ENCODE data around the gene TMBIM6.
"Not testable (repeated sequence)": the region's sequence is repeated elsewhere in the genome, so short reads cannot be mapped to it uniquely, and the experiment has no call there.

The TMBIM6 gene

GRCh38 chr12:49730568-49731101, 10.7 kb upstream of the TMBIM6 start:
- Histone ChIP-seq H3K56ac (ENCODE audit: low read length) (no peak overlapping the region), H3K9ac (ENCODE audit: low read length) (no peak overlapping the region), H2BK120ac (ENCODE audit: low read depth, low read length) (no peak overlapping the region), H3K36me3 (ENCODE audit: control insufficient read depth, insufficient read depth, low read length) (no peaks in the 10 kb centered on the region), H3K18ac (ENCODE audit: low read length) (no peak overlapping the region), H3K4ac (ENCODE audit: low read depth, low read length) (no peak overlapping the region), H3K27me3 (ENCODE audit: insufficient read depth, low read length, poor library complexity) (no peaks in the 10 kb centered on the region), H3K23ac (ENCODE audit: low read length) (no peak overlapping the region), H4K8ac (ENCODE audit: low read depth, low read length) (no peak overlapping the region), H2BK5ac (ENCODE audit: low read length) (no peak overlapping the region), H3K27ac (ENCODE audit: low read depth, low read length) (no peak overlapping the region), H3K79me2 (ENCODE audit: control insufficient read depth, insufficient read depth, low read length) (no peaks in the 10 kb centered on the region), H3K4me2 (ENCODE audit: low read length) (no peak overlapping the region), H2AK5ac (ENCODE audit: low read length) (no peak overlapping the region), H2BK15ac (replicated peaks; ENCODE audit: low read depth) (no peak overlapping the region), H4K5ac (ENCODE audit: low read length) (no peak overlapping the region), H3K4me1 (ENCODE audit: control insufficient read depth, low read depth, low read length) (no peaks in the 10 kb centered on the region), H3K79me1 (ENCODE audit: low read length) (no peaks in the 10 kb centered on the region), H3K4me3 (ENCODE audit: low read length) (no peak overlapping the region)
- no peak for DNase-seq
- no CpG with 5 or more reads among the region's 3 CpGs for WGBS (ENCODE audit: extremely low coverage, insufficient coverage, low lambda C conversion rate)

GRCh38 chr12:49733219-49734017, 7.9 kb upstream of the TMBIM6 start:
- no peak overlapping the region for H3K27ac ChIP-seq (ENCODE audit: low read depth, low read length)
- H3K18ac ChIP-seq (ENCODE audit: low read length) = no peak overlapping the region
- peak; percentile 66 for DNase-seq
- no peak overlapping the region for H2BK120ac ChIP-seq (ENCODE audit: low read depth, low read length)
- H3K23ac ChIP-seq (ENCODE audit: low read length) = no peak overlapping the region
- no peak overlapping the region for H4K5ac ChIP-seq (ENCODE audit: low read length)
- no peak overlapping the region for H3K4me3 ChIP-seq (ENCODE audit: low read length)
- H2AK5ac ChIP-seq (ENCODE audit: low read length) = no peak overlapping the region
- H3K79me2 ChIP-seq (ENCODE audit: control insufficient read depth, insufficient read depth, low read length) = no peaks in the 10 kb centered on the region
- no peak overlapping the region for H3K9ac ChIP-seq (ENCODE audit: low read length)
- no peak overlapping the region for H3K4me2 ChIP-seq (ENCODE audit: low read length)
- no peaks in the 10 kb centered on the region for H3K79me1 ChIP-seq (ENCODE audit: low read length)
- WGBS (ENCODE audit: extremely low coverage, insufficient coverage, low lambda C conversion rate) = no CpG with 5 or more reads among the region's 10 CpGs
- no peak overlapping the region for H4K8ac ChIP-seq (ENCODE audit: low read depth, low read length)
- no peak overlapping the region for H3K4ac ChIP-seq (ENCODE audit: low read depth, low read length)
- H3K27me3 ChIP-seq (ENCODE audit: insufficient read depth, low read length, poor library complexity) = no peaks in the 10 kb centered on the region
- H2BK5ac ChIP-seq (ENCODE audit: low read length) = no peak overlapping the region
- H2BK15ac ChIP-seq (replicated peaks; ENCODE audit: low read depth) = no peak overlapping the region
- H3K56ac ChIP-seq (ENCODE audit: low read length) = no peak overlapping the region
- no peaks in the 10 kb centered on the region for H3K4me1 ChIP-seq (ENCODE audit: control insufficient read depth, low read depth, low read length)
- H3K36me3 ChIP-seq (ENCODE audit: control insufficient read depth, insufficient read depth, low read length) = no peaks in the 10 kb centered on the region

- not testable (repeated sequence) for H4K5ac ChIP-seq (ENCODE audit: low read length); H3K36me3 ChIP-seq (ENCODE audit: control insufficient read depth, insufficient read depth, low read length); H4K8ac ChIP-seq (ENCODE audit: low read depth, low read length); H3K79me2 ChIP-seq (ENCODE audit: control insufficient read depth, insufficient read depth, low read length); H3K23ac ChIP-seq (ENCODE audit: low read length); H3K27ac ChIP-seq (ENCODE audit: low read depth, low read length); H2AK5ac ChIP-seq (ENCODE audit: low read length); H3K56ac ChIP-seq (ENCODE audit: low read length); H3K4me1 ChIP-seq (ENCODE audit: control insufficient read depth, low read depth, low read length); H2BK15ac ChIP-seq (replicated peaks; ENCODE audit: low read depth); H3K4ac ChIP-seq (ENCODE audit: low read depth, low read length); H3K9ac ChIP-seq (ENCODE audit: low read length); DNase-seq; H3K18ac ChIP-seq (ENCODE audit: low read length); H2BK5ac ChIP-seq (ENCODE audit: low read length); H3K27me3 ChIP-seq (ENCODE audit: insufficient read depth, low read length, poor library complexity); H2BK120ac ChIP-seq (ENCODE audit: low read depth, low read length); H3K4me3 ChIP-seq (ENCODE audit: low read length); H3K4me2 ChIP-seq (ENCODE audit: low read length); H3K79me1 ChIP-seq (ENCODE audit: low read length)
- no CpG with 5 or more reads among the region's 7 CpGs for WGBS (ENCODE audit: extremely low coverage, insufficient coverage, low lambda C conversion rate)
Observed at GRCh38 chr12:49734900-49735299, 6.5 kb upstream of the TMBIM6 start.

GRCh38 chr12:49738721-49739120, 2.6 kb upstream of the TMBIM6 start:
- H3K4me1 ChIP-seq (ENCODE audit: control insufficient read depth, low read depth, low read length); H2BK15ac ChIP-seq (replicated peaks; ENCODE audit: low read depth); H3K4me3 ChIP-seq (ENCODE audit: low read length); H2AK5ac ChIP-seq (ENCODE audit: low read length); H3K9ac ChIP-seq (ENCODE audit: low read length); H3K4ac ChIP-seq (ENCODE audit: low read depth, low read length); H3K56ac ChIP-seq (ENCODE audit: low read length); H4K5ac ChIP-seq (ENCODE audit: low read length); H3K27me3 ChIP-seq (ENCODE audit: insufficient read depth, low read length, poor library complexity); H2BK120ac ChIP-seq (ENCODE audit: low read depth, low read length); H4K8ac ChIP-seq (ENCODE audit: low read depth, low read length); H3K23ac ChIP-seq (ENCODE audit: low read length); H2BK5ac ChIP-seq (ENCODE audit: low read length); H3K4me2 ChIP-seq (ENCODE audit: low read length); H3K27ac ChIP-seq (ENCODE audit: low read depth, low read length); H3K79me1 ChIP-seq (ENCODE audit: low read length); H3K36me3 ChIP-seq (ENCODE audit: control insufficient read depth, insufficient read depth, low read length); H3K18ac ChIP-seq (ENCODE audit: low read length); DNase-seq: not testable (repeated sequence)
- H3K79me2 ChIP-seq (ENCODE audit: control insufficient read depth, insufficient read depth, low read length) = peaks cover 20% of the 10 kb centered on the region
- no CpG with 5 or more reads among the region's 5 CpGs for WGBS (ENCODE audit: extremely low coverage, insufficient coverage, low lambda C conversion rate)

GRCh38 chr12:49740277-49740676, 1.1 kb upstream of the TMBIM6 start:
- not testable (repeated sequence) for H2AK5ac ChIP-seq (ENCODE audit: low read length); H3K4me1 ChIP-seq (ENCODE audit: control insufficient read depth, low read depth, low read length); H3K27ac ChIP-seq (ENCODE audit: low read depth, low read length); H2BK15ac ChIP-seq (replicated peaks; ENCODE audit: low read depth); H2BK5ac ChIP-seq (ENCODE audit: low read length); H3K36me3 ChIP-seq (ENCODE audit: control insufficient read depth, insufficient read depth, low read length); H3K4ac ChIP-seq (ENCODE audit: low read depth, low read length); H3K4me2 ChIP-seq (ENCODE audit: low read length); DNase-seq; H3K9ac ChIP-seq (ENCODE audit: low read length); H3K79me1 ChIP-seq (ENCODE audit: low read length); H3K27me3 ChIP-seq (ENCODE audit: insufficient read depth, low read length, poor library complexity); H3K4me3 ChIP-seq (ENCODE audit: low read length); H4K5ac ChIP-seq (ENCODE audit: low read length); H2BK120ac ChIP-seq (ENCODE audit: low read depth, low read length); H4K8ac ChIP-seq (ENCODE audit: low read depth, low read length); H3K23ac ChIP-seq (ENCODE audit: low read length)
- no CpG with 5 or more reads among the region's 12 CpGs for WGBS (ENCODE audit: extremely low coverage, insufficient coverage, low lambda C conversion rate)
- Histone ChIP-seq H3K18ac (ENCODE audit: low read length) (peak overlapping the region; percentile 28), H3K79me2 (ENCODE audit: control insufficient read depth, insufficient read depth, low read length) (peaks cover 34% of the 10 kb centered on the region), H3K56ac (ENCODE audit: low read length) (peak overlapping the region; percentile 34)
